CD14-positive monocyte (primary cell): ENCODE results near the gene BCDIN3D. TPM values are rescaled to one million over a fixed set of nuclear protein-coding genes. Genes with fewer than 3 reads are reported as not detected.
A peak's percentile ranks its signal among the peaks of the same experiment; 100 is the strongest.

Source experiments
- DNase-seq, 3 donors: peaks; one replicate each; pipeline ENCODE4 v3.0.0-alpha.2; 2011 to 2022
- H2AFZ ChIP-seq: 2 replicates; pipeline ENCODE4 v1.6.0; 2012; ENCODE audit warnings: mild to moderate bottlenecking, low read depth, low read length, inconsistent platforms; ENCODE audit not compliant: insufficient read depth, poor library complexity, severe bottlenecking
- H3K27ac ChIP-seq, 2 donors: 1 replicate in 1 of 2; 2 replicates in 1 of 2; pipeline ENCODE4 v1.5.1; 2012 to 2013; ENCODE audit warnings: low read length in 2 of 2, control low read depth in 1 of 2, inconsistent platforms in 1 of 2, low read depth in 1 of 2, mild to moderate bottlenecking in 1 of 2
- H3K27me3 ChIP-seq, 2 donors: one replicate each; pipeline versions ENCODE4 v1.6.0 to v1.6.1; 2011 to 2013; ENCODE audit warnings: low read length in 2 of 2; ENCODE audit not compliant: control insufficient read depth in 2 of 2, insufficient read depth in 2 of 2
- H3K36me3 ChIP-seq, 2 donors: replicated peaks in 1 of 2; 1 replicate in 1 of 2; 2 replicates in 1 of 2; pipeline versions ENCODE4 v1.5.1 to v1.6.1; 2012 to 2013; ENCODE audit warnings: low read length in 2 of 2, control low read depth in 1 of 2, inconsistent platforms in 1 of 2, mild to moderate bottlenecking in 1 of 2; ENCODE audit not compliant: insufficient read depth in 2 of 2, control insufficient read depth in 1 of 2
- H3K4me1 ChIP-seq, 2 donors: 1 replicate in 1 of 2; 2 replicates in 1 of 2; pipeline versions ENCODE4 v1.5.1 to v1.6.1; 2012 to 2013; ENCODE audit warnings: low read length in 2 of 2, control low read depth in 1 of 2, inconsistent platforms in 1 of 2, mild to moderate bottlenecking in 1 of 2, moderate library complexity in 1 of 2; ENCODE audit not compliant: insufficient read depth in 2 of 2, control insufficient read depth in 1 of 2
- H3K4me2 ChIP-seq: replicated peaks from 2 replicates; pipeline ENCODE3; 2012; ENCODE audit warnings: low read length, moderate library complexity, mild to moderate bottlenecking; ENCODE audit not compliant: poor library complexity, severe bottlenecking; ENCODE audit errors: extremely low read depth
- H3K4me3 ChIP-seq, 3 experiments: fragments of 200-600 bp in 1 of 3; sonication (generic) in 1 of 3; replicated peaks in 1 of 3; 1 replicate in 2 of 3; 2 replicates in 1 of 3; pipeline ENCODE4 v1.5.1; 2011 to 2013; ENCODE audit warnings: low read length in 3 of 3, mild to moderate bottlenecking in 3 of 3, control low read depth in 2 of 3, low read depth in 2 of 3, inconsistent platforms in 1 of 3, moderate library complexity in 1 of 3
- H3K79me2 ChIP-seq: 2 replicates; pipeline ENCODE4 v1.6.0; 2012; ENCODE audit warnings: mild to moderate bottlenecking, control low read depth, inconsistent platforms, low read length, moderate library complexity; ENCODE audit not compliant: insufficient read depth
- H3K9ac ChIP-seq: 2 replicates; pipeline ENCODE4 v1.6.0; 2017; ENCODE audit warnings: low read length, mild to moderate bottlenecking; ENCODE audit not compliant: insufficient read depth, poor library complexity, severe bottlenecking
- H3K9me3 ChIP-seq, 2 donors: replicated peaks in 1 of 2; 1 replicate in 1 of 2; 2 replicates in 1 of 2; pipeline versions ENCODE4 v1.5.1 to v1.6.1; 2012 to 2013; ENCODE audit warnings: low read length in 2 of 2, control low read depth in 1 of 2; ENCODE audit not compliant: control insufficient read depth in 1 of 2, insufficient read depth in 1 of 2
- H4K20me1 ChIP-seq: 2 replicates; pipeline ENCODE4 v1.6.0; 2012; ENCODE audit warnings: mild to moderate bottlenecking, low read length, control low read depth, moderate library complexity; ENCODE audit not compliant: insufficient read depth
- H3K27ac Mint-ChIP-seq, 7 donors: one replicate each; pipeline ENCODE4 v1.8.0; 2020; ENCODE audit warnings: mild to moderate bottlenecking in 7 of 7, mixed read lengths in 7 of 7, moderate library complexity in 6 of 7, inconsistent platforms in 2 of 7
- H3K27me3 Mint-ChIP-seq, 3 donors: one replicate each; pipeline ENCODE4 v1.8.0; 2021 to 2022; ENCODE audit warnings: low read depth in 3 of 3, mild to moderate bottlenecking in 3 of 3, mixed read lengths in 3 of 3, moderate library complexity in 3 of 3, inconsistent platforms in 1 of 3
- H3K36me3 Mint-ChIP-seq, 2 donors: one replicate each; pipeline ENCODE4 v1.8.0; 2020; ENCODE audit warnings: mixed read lengths in 2 of 2, inconsistent platforms in 1 of 2, mild to moderate bottlenecking in 1 of 2
- H3K4me1 Mint-ChIP-seq: one replicate; pipeline ENCODE4 v1.8.0; 2020; ENCODE audit warnings: mild to moderate bottlenecking, mixed read lengths
- H3K4me3 Mint-ChIP-seq, 2 donors: one replicate each; pipeline ENCODE4 v1.8.0; 2020; ENCODE audit warnings: mild to moderate bottlenecking in 2 of 2, mixed read lengths in 2 of 2, moderate library complexity in 1 of 2
- H3K9me3 Mint-ChIP-seq, 7 donors: one replicate each; pipeline ENCODE4 v1.8.0; 2020 to 2022; ENCODE audit warnings: mixed read lengths in 7 of 7, mild to moderate bottlenecking in 6 of 7, moderate library complexity in 6 of 7, inconsistent platforms in 2 of 7
- CTCF ChIP-seq: fragments of 200-600 bp; IDR thresholded peaks from one replicate; pipeline ENCODE4 v1.8.0; 2022; ENCODE audit warnings: antibody characterized with exemption, mild to moderate bottlenecking
- WGBS: methylation state at CpG from one replicate; pipeline ENCODE4 v1.1.5; 2013; ENCODE audit warnings: missing lambda C conversion rate; ENCODE audit not compliant: insufficient coverage; 5-methylcytosine and 5-hydroxymethylcytosine counted together
- intact Hi-C, 2 donors: fragments of 100-400 bp; cut with micrococcal nuclease; formaldehyde crosslinking; loops; one replicate each; pipeline versions ENCODE4 v1.15.0 to v1.15.1; 2023
- polyA plus RNA-seq, 3 donors: library from polyadenylated mRNA; depleted of rRNA in 1 of 3; unstranded in 2 of 3; stranded (reverse) in 1 of 3; fragments of 300-500 nt in 2 of 3; fragments of >200 nt in 1 of 3; fragmentation: Illumina TruSeq in 2 of 3; gene quantifications; 1 replicate in 2 of 3; 2 replicates in 1 of 3; pipeline ENCODE4 v1.2.3, GENCODE V29; 2012 to 2021

The BCDIN3D gene
- polyA plus RNA-seq, 3 donors = 0.71 to 1.2 (median 1.0) TPM

- Mint-ChIP-seq H3K9me3 (peaks cover 0 to 2% (median 0%) of the 10 kb centered on the region in 7 donors), H3K4me3 (peak overlapping the region in 1 of 2 donors; percentile 28), H3K27ac (no peak overlapping the region), H3K27me3 (peaks cover 14 to 20% (median 16%) of the 10 kb centered on the region in 3 donors), H3K4me1 (peaks cover 17% of the 10 kb centered on the region), H3K36me3 (no peaks in the 10 kb centered on the region)
- TF ChIP-seq CTCF = no peak
- no peaks in the 10 kb centered on the region for H3K79me2 ChIP-seq
- H3K27ac ChIP-seq = no peak overlapping the region
- H4K20me1 ChIP-seq = no peaks in the 10 kb centered on the region
- intact Hi-C loops = no loop called here
- H3K27me3 ChIP-seq = peaks cover 17 to 18% of the 10 kb centered on the region in 2 donors
- H3K9me3 ChIP-seq = no peaks in the 10 kb centered on the region
- no CpG with 5 or more reads among the region's 2 CpGs for WGBS
- no peak overlapping the region for H3K4me3 ChIP-seq
- peaks cover 9 to 15% of the 10 kb centered on the region in 2 donors for H3K4me1 ChIP-seq
- H3K9ac ChIP-seq = no peak overlapping the region
- no peak overlapping the region for H3K4me2 ChIP-seq
- no peak overlapping the region for H2AFZ ChIP-seq
- no peak for DNase-seq
- H3K36me3 ChIP-seq = no peaks in the 10 kb centered on the region
Observed at GRCh38 chr12:49847161-49847560, 4.3 kb upstream of the BCDIN3D start.

GRCh38 chr12:49846032-49846431 lies 3.1 kb upstream of the BCDIN3D start:
- H3K9me3 ChIP-seq = no peaks in the 10 kb centered on the region
- H4K20me1 ChIP-seq = peaks cover 4% of the 10 kb centered on the region
- no peaks in the 10 kb centered on the region for H3K36me3 Mint-ChIP-seq
- H3K27me3 ChIP-seq = peaks cover 12 to 18% of the 10 kb centered on the region in 2 donors
- no peaks in the 10 kb centered on the region for H3K36me3 ChIP-seq
- no peak overlapping the region for H2AFZ ChIP-seq
- WGBS = no CpG with 5 or more reads among the region's 2 CpGs
- H3K9me3 Mint-ChIP-seq = peaks cover 0 to 2% (median 0%) of the 10 kb centered on the region in 7 donors
- H3K9ac ChIP-seq = no peak overlapping the region
- H3K27ac Mint-ChIP-seq = no peak overlapping the region
- no peak for DNase-seq
- H3K4me1 ChIP-seq = peaks cover 17 to 25% of the 10 kb centered on the region in 2 donors
- peaks cover under 1% of the 10 kb centered on the region for H3K79me2 ChIP-seq
- H3K4me1 Mint-ChIP-seq = peaks cover 26% of the 10 kb centered on the region
- intact Hi-C loops = no loop called here
- no peak overlapping the region for H3K4me2 ChIP-seq
- H3K27me3 Mint-ChIP-seq = peaks cover 14 to 18% (median 16%) of the 10 kb centered on the region in 3 donors
- H3K4me3 ChIP-seq = no peak overlapping the region
- H3K4me3 Mint-ChIP-seq = no peak overlapping the region
- TF ChIP-seq CTCF = no peak
- H3K27ac ChIP-seq = no peak overlapping the region
